ENCODE measurements around the gene CCDC92B. TPM values are rescaled to one million over a fixed set of nuclear protein-coding genes. Genes with fewer than 3 reads are reported as not detected.

The CCDC92B gene
- total RNA-seq, 1 experiment from 2014 or later: 0.09 TPM

DNA sequence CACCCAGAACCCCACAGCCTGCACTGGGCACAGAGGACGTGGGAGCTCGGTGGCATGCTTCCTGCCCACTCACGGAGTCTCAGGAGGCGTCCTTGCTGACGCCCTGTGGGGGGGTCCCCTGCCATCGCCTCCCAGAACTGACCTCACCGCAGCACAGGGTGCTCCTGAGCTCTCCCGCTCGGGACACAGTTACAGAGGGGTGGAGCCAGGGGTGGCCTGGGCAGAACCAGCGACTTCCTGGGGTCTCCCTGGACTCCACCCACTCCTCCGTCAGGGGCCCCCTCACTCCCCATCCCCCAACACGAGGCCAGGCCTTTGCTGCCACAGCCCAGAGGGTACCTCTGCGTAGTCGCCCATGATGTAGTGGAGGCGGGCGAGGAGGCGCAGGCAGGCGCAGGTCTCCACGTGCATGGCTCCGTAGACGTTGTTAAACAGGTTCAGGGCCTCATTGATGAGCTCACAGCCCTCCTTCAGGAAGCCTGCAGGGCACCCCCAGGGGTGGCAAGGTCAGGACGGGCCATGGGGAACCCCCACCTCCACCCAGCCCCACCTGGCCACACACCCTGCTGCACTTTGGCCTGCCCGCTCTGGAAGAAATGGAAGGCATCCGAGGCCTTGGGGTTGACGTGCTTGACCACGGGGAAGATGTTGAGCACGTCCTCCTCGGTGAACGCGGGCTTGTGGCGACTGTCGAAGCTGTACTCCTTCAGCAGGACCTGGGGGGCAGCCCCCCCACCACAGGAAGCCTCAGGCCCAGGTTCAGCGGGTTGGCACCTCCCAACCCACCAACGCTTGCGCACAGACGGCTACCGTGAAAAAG is 55.7 kb downstream of the CCDC92B start:
- POLR2A ChIA-PET (ENCODE audit: low non-redundant PET): no interaction called here
- Histone ChIP-seq H3K4me1 (ENCODE audit: insufficient read depth, low read length, poor library complexity, severe bottlenecking) (no peaks in the 10 kb centered on the region), H3K36me3 (ENCODE audit: insufficient read depth, low read length, poor library complexity, severe bottlenecking) (peaks cover 65% of the 10 kb centered on the region), H3K9me3 (ENCODE audit: low read depth, low read length, poor library complexity, severe bottlenecking) (no peaks in the 10 kb centered on the region), H3K27ac (ENCODE audit: low read depth, low read length, poor library complexity, severe bottlenecking) (no peak overlapping the region), H3K4me3 (ENCODE audit: low read depth, low read length, poor library complexity, severe bottlenecking) (no peak overlapping the region), H3K27me3 (replicated peaks; ENCODE audit: insufficient read depth, low read depth, low read length, poor library complexity) (no peaks in the 10 kb centered on the region)
- no TSS peak for BruUV-seq (replicated peaks)
- no peak for DNase-seq (ENCODE audit: low spot score)
- intact Hi-C loops (cut with micrococcal nuclease; ENCODE audit: unreplicated experiment): no loop called here
- TF ChIP-seq EZH2 (IDR thresholded peaks at IDR 0.05; ENCODE audit: borderline replicate concordance, low read depth, low read length, poor library complexity, severe bottlenecking): no peak
- TF ChIP-seq, protein P1, sequence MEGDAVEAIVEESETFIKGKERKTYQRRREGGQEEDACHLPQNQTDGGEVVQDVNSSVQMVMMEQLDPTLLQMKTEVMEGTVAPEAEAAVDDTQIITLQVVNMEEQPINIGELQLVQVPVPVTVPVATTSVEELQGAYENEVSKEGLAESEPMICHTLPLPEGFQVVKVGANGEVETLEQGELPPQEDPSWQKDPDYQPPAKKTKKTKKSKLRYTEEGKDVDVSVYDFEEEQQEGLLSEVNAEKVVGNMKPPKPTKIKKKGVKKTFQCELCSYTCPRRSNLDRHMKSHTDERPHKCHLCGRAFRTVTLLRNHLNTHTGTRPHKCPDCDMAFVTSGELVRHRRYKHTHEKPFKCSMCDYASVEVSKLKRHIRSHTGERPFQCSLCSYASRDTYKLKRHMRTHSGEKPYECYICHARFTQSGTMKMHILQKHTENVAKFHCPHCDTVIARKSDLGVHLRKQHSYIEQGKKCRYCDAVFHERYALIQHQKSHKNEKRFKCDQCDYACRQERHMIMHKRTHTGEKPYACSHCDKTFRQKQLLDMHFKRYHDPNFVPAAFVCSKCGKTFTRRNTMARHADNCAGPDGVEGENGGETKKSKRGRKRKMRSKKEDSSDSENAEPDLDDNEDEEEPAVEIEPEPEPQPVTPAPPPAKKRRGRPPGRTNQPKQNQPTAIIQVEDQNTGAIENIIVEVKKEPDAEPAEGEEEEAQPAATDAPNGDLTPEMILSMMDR (conservative IDR thresholded peaks at IDR 0.05; ENCODE audit: low read depth, low read length): no peak
- CTCF ChIA-PET: interaction anchor here (0.6 kb wide), 1 partner anchor 311 kb away, joined by 4 read pairs; no protein-coding TSS in a partner anchor

DNA sequence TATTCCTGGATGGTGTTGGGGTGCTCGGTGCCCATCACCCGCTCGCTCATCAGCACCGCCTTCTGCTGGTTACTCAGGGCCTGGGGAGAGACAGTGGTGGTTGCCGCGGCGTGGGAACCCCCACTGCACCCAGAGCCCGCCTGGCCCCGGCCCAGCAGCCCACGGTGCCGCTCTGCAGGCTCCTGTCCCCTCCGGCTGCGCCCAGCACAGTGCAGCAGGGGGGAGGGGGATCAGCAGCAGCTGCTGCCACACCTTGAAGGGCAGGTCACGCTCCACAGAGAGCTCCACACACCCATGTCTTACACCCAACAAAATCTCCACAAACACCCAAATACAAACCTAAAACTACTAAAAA is 56.7 kb downstream of the CCDC92B start:
- intact Hi-C loops (cut with micrococcal nuclease; ENCODE audit: unreplicated experiment): no loop called here
- POLR2A ChIA-PET (ENCODE audit: low non-redundant PET): interaction anchor here (0.6 kb wide), 1 partner anchor 9 kb away, joined by 3 read pairs; no protein-coding TSS in a partner anchor
- CTCF ChIA-PET: interaction anchor here (0.6 kb wide), 1 partner anchor 310 kb away, joined by 4 read pairs; no protein-coding TSS in a partner anchor
- H3K36me3 ChIP-seq (ENCODE audit: insufficient read depth, low read length, poor library complexity, severe bottlenecking): peaks cover 56% of the 10 kb centered on the region
- no peak overlapping the region for H3K4me3 ChIP-seq (ENCODE audit: low read depth, low read length, poor library complexity, severe bottlenecking)
- no peak overlapping the region for H3K27ac ChIP-seq (ENCODE audit: low read depth, low read length, poor library complexity, severe bottlenecking)
- BruUV-seq (replicated peaks): no TSS peak
- no peaks in the 10 kb centered on the region for H3K27me3 ChIP-seq (replicated peaks; ENCODE audit: insufficient read depth, low read depth, low read length, poor library complexity)
- TF ChIP-seq EZH2 (IDR thresholded peaks at IDR 0.05; ENCODE audit: borderline replicate concordance, low read depth, low read length, poor library complexity, severe bottlenecking): no peak
- TF ChIP-seq, protein P1 (conservative IDR thresholded peaks at IDR 0.05; ENCODE audit: low read depth, low read length): no peak
- H3K9me3 ChIP-seq (ENCODE audit: low read depth, low read length, poor library complexity, severe bottlenecking): no peaks in the 10 kb centered on the region
- no peak for DNase-seq (ENCODE audit: low spot score)
- H3K4me1 ChIP-seq (ENCODE audit: insufficient read depth, low read length, poor library complexity, severe bottlenecking): no peaks in the 10 kb centered on the region

DNA sequence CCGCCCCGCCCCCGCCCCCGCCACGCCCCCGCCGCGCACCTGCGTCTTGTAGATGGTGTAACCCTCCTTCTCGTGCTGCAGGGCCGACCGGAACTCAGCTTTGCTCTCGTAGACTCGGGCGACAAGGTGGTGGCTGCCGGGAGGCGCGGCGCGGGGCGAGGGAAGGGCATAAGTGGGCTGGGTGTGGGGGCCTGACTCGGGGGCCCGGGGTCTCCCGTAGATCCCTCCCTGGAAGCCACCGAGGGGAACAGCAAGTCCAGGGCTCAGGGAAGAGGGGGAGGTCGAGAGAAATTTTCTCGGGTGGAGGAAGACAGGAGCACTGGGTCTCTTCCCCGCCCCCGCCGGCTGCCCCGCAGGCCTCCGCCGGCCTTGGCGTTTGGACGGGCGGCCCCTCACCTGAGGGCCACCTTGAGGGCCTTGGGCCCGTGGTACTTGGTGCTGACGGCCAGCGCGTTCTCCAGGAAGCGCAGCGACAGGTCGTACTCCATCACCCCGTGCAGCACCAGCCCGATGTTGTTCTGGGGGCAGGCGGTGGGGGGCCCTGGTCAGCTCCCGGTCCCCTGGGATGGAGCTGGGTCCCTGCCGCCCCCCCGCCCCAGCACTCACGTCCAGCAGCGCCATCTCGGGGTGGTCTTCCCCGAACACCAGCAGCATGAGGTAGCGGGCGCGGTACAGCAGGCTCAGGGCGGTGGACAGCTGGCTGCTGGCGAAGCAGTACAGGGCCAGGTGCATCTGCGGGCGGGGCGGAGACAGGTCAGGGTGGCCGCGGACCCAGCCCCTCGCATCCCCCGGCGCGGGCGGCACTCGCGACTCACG is 57.3 kb downstream of the CCDC92B start:
- Histone ChIP-seq H3K27ac (ENCODE audit: low read depth, low read length, poor library complexity, severe bottlenecking) (no peak overlapping the region), H3K36me3 (ENCODE audit: insufficient read depth, low read length, poor library complexity, severe bottlenecking) (peaks cover 55% of the 10 kb centered on the region), H3K4me3 (ENCODE audit: low read depth, low read length, poor library complexity, severe bottlenecking) (no peak overlapping the region), H3K9me3 (ENCODE audit: low read depth, low read length, poor library complexity, severe bottlenecking) (no peaks in the 10 kb centered on the region), H3K4me1 (ENCODE audit: insufficient read depth, low read length, poor library complexity, severe bottlenecking) (no peaks in the 10 kb centered on the region), H3K27me3 (replicated peaks; ENCODE audit: insufficient read depth, low read depth, low read length, poor library complexity) (no peaks in the 10 kb centered on the region)
- POLR2A ChIA-PET (ENCODE audit: low non-redundant PET): no interaction called here
- TF ChIP-seq, protein P1 (conservative IDR thresholded peaks at IDR 0.05; ENCODE audit: low read depth, low read length): no peak
- no peak for TF ChIP-seq EZH2 (IDR thresholded peaks at IDR 0.05; ENCODE audit: borderline replicate concordance, low read depth, low read length, poor library complexity, severe bottlenecking)
- DNase-seq (ENCODE audit: low spot score): no peak
- intact Hi-C loops (cut with micrococcal nuclease; ENCODE audit: unreplicated experiment): no loop called here
- BruUV-seq (replicated peaks): no TSS peak
- CTCF ChIA-PET: no interaction called here
